Measurements from ENCODE around the gene ADCY10. TPM values are rescaled to one million over a fixed set of nuclear protein-coding genes. Genes with fewer than 3 reads are reported as not detected.

ADCY10 gene
- total and polyA plus RNA-seq, 2 of the 4 experiments (the other 2 are of a cell fraction) = under 0.01 to 0.03 TPM

- no peak overlapping the region for H3K18ac ChIP-seq (ENCODE audit: low read depth, low read length)
- no peak overlapping the region for H2BK15ac ChIP-seq (ENCODE audit: low read depth, low read length)
- H3K4ac ChIP-seq (ENCODE audit: low read depth, low read length) = no peak overlapping the region
- H2BK5ac ChIP-seq (ENCODE audit: low read depth, low read length, poor library complexity, severe bottlenecking) = no peak overlapping the region
- 0 out of 2 replicates have a peak overlapping the region, but pooled peaks have one; percentile 34 for H3K23ac ChIP-seq (ENCODE audit: low read depth, low read length)
- H4K8ac ChIP-seq (ENCODE audit: low read depth in 2 of 2, low read length in 2 of 2) = no peak overlapping the region
- no TSS peak for BruUV-seq (replicated peaks)
- no peak overlapping the region for H3K4me2 ChIP-seq (ENCODE audit: low read depth, low read length)
- intact Hi-C loops (cut with micrococcal nuclease) (no loop called here), in situ Hi-C loops (cut with MboI; ENCODE audit: low sequenced_read_pairs) (no loop called here), dilution Hi-C loops (cut with HindIII; ENCODE audit: low sequenced_read_pairs, unreplicated experiment) (no loop called here)
- H3K27me3 ChIP-seq (ENCODE audit: control insufficient read depth, insufficient read depth, low read length) = no peaks in the 10 kb centered on the region
- CTCF ChIA-PET = no interaction called here
- H3K4me3 ChIP-seq (ENCODE audit: insufficient read depth, low read depth, low read length) = no peak overlapping the region
- DNase-seq (no peak), ATAC-seq (ENCODE audit: low read depth) (no peak)
- TF ChIP-seq NFE2L2 (IDR thresholded peaks at IDR 0.05; ENCODE audit: low read depth, low read length) = no peak
- TF ChIP-seq MXI1 (IDR thresholded peaks at IDR 0.05; ENCODE audit: borderline replicate concordance, low read depth, low read length) = no peak
- TF ChIP-seq MAFK (IDR thresholded peaks at IDR 0.05; ENCODE audit: low read depth, low read length) = peak; percentile 84
- peak overlapping the region; percentile 12 for H2AK9ac ChIP-seq (replicated peaks; ENCODE audit: low read depth, low read length, poor library complexity)
- H3K36me3 ChIP-seq (ENCODE audit: control insufficient read depth, insufficient read depth, low read length) = no peaks in the 10 kb centered on the region; the same call in 1 of the 2 replicates
- no peak overlapping the region for H3K27ac ChIP-seq (ENCODE audit: insufficient read depth, low read length)
- no peak overlapping the region for H4K91ac ChIP-seq (ENCODE audit: insufficient read depth, low read depth, low read length)
- no peak overlapping the region for H2BK20ac ChIP-seq (ENCODE audit: low read depth, low read length)
- H2AFZ ChIP-seq (replicated peaks; ENCODE audit: low read length, poor library complexity) = no peak overlapping the region
- no peak overlapping the region for H3K56ac ChIP-seq (ENCODE audit: extremely low read depth, insufficient read depth, low read length)
- no peak overlapping the region for H3K9ac ChIP-seq (ENCODE audit: low read depth, low read length)
- H3K79me1 ChIP-seq (ENCODE audit: low read depth in 1 of 2, low read length in 2 of 2) = peaks cover 8 to 25% of the 10 kb centered on the region in 2 experiments; a peak in 2 of 4 replicates
- no peak overlapping the region for H2BK120ac ChIP-seq (ENCODE audit: low read depth, low read length)
- H4K20me1 ChIP-seq (ENCODE audit: insufficient read depth, low read length) = no peaks in the 10 kb centered on the region; the same call in 1 of the 2 replicates
- POLR2A ChIA-PET (ENCODE audit: unreplicated experiment) = no interaction called here
- H3K4me1 ChIP-seq (ENCODE audit: control insufficient read depth, insufficient read depth, low read length) = peaks cover 2% of the 10 kb centered on the region
- WGBS, 2 experiments (ENCODE audit: extremely low coverage in 2 of 2, insufficient read length in 1 of 2) = 80% methylated on average over 2 of the region's 6 CpGs; no CpG with 5 or more reads in 1 of the 2 experiments
- peak overlapping the region; percentile 41; the same call in 1 of the 2 replicates for H3K14ac ChIP-seq (replicated peaks; ENCODE audit: low read depth, low read length)
- H3K9me1 ChIP-seq (ENCODE audit: insufficient read depth, low read length) = no peaks in the 10 kb centered on the region
- H2AK5ac ChIP-seq (ENCODE audit: low read depth, low read length) = no peak overlapping the region
- H4K5ac ChIP-seq (ENCODE audit: low read depth, low read length) = no peak overlapping the region
- no peaks in the 10 kb centered on the region for H3K9me3 ChIP-seq (ENCODE audit: control insufficient read depth, insufficient read depth, low read length)
Observed at GRCh38 chr1:167926486-167926997, 12.6 kb upstream of the ADCY10 start.

Measured in IMR-90 (cell line).